Neural progenitor cell (in vitro differentiated cells): ENCODE measurements around the gene OR5K4.

ENCODE experiments used
- CTCF ChIP-seq: fragments of 200-600 bp; sonication (generic); IDR thresholded peaks from 2 replicates; pipeline ENCODE4 v1.5.1; 2017; ENCODE audit warnings: antibody characterized with exemption, mild to moderate bottlenecking
- EZH2 ChIP-seq: fragments of 200-600 bp; sonication (generic); IDR thresholded peaks from 2 replicates; pipeline ENCODE4 v1.6.1; 2017; ENCODE audit warnings: antibody characterized with exemption, mild to moderate bottlenecking, moderate library complexity
- EZH2phosphoT487 ChIP-seq: fragments of 200-600 bp; sonication (generic); IDR thresholded peaks from 2 replicates; pipeline ENCODE4 v1.6.1; 2017; ENCODE audit warnings: antibody characterized with exemption

- TF ChIP-seq CTCF (no peak), EZH2 (no peak), EZH2phosphoT487 (no peak)
These were observed 14.6 kb upstream of the OR5K4 start for GRCh38 chr3:98339031-98339430.
